HG03103 (cell line): ENCODE data around the gene C17orf75.

ENCODE experiments used
- ATAC-seq: cut with Tn5 transposase; IDR thresholded peaks from one replicate; pipeline ENCODE4 v1.9.1; 2021; ENCODE audit warnings: low read depth; ENCODE audit not compliant: unreplicated experiment

The C17orf75 gene

DNA sequence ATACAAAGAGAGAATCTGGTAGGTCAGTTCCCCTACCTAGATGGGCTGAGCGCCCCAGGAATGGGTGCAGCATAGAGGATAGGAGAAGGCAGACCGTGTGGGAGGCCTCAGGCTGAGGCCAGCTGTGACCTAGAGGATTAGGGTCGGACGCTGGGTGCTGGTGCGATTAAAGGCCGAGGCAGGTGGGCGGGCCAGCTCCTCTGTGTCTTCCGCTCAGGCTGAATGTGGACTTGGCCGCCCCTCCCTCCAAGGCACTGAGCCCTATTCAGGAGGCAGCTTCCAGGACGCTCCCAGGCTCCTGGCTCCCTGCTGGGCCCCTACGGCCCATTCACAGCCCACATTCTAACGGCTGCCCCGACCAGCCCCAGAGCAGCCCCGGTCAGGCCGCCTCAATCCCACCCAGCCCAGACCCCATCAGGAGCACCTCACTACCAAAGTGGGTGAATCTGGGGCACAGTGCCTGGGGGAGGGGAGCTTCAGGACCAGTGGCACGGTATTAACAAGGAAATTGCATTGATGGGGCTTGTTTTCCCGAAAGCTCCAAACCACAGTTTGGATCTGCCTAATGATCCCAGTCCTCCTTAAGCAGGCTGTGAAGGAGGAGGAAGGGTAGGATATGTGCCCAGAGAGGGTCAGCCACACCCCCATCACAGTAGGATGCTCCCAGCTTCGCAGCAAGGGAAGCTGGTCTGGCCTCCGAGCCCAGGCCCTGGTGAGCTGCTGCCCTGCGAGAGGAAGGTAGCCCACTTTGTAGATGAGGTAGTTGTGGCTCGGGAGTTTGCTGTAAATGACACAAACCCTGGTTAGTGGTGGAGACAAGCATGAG is 61.9 kb downstream of the C17orf75 start:
- ATAC-seq = no peak

DNA sequence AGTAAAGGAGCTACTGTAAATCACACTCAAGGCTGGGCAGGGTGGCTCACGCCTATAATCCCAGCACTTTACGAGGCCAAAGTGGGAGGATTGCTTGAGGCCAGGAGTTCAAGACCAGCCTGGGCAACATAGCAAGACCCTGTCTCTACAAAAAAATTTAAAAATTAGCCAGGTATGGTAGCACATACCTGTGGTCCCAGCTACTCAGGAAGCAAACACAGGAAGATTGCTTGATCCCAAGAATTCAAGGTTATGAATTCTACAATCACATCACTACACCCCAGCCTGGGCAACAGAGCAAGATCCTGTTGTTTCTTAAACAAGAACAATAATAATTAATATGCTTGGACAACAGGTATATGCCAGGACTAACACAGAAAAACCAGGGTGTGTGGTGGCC is 63.2 kb downstream of the C17orf75 start:
- no peak for ATAC-seq
